Tibial nerve (tissue), 4 donors: ENCODE measurements around the gene MCHR2.

Experiments
- EP300 ChIP-seq, 2 donors: sonication (generic); formaldehyde crosslinking; IDR thresholded peaks; one replicate each; pipeline ENCODE4 v1.6.1; 2017; ENCODE audit warnings: antibody characterized with exemption in 2 of 2, mild to moderate bottlenecking in 1 of 2
- POLR2A ChIP-seq, 2 donors: fragments of 450-650 bp; IDR thresholded peaks; one replicate each; pipeline ENCODE4 v1.6.1; 2017; ENCODE audit warnings: antibody characterized with exemption in 2 of 2, mild to moderate bottlenecking in 2 of 2, moderate library complexity in 2 of 2
- TF ChIP-seq, protein P1 (sequence below), 5 experiments: fragments of 200-600 bp in 3 of 5; fragments of 450-650 bp in 2 of 5; sonication (generic) in 3 of 5; IDR thresholded peaks; one replicate each; pipeline ENCODE4 v1.5.1; 2016 to 2019; ENCODE audit warnings: antibody characterized with exemption in 5 of 5, mild to moderate bottlenecking in 3 of 5, moderate library complexity in 2 of 5

DNA sequence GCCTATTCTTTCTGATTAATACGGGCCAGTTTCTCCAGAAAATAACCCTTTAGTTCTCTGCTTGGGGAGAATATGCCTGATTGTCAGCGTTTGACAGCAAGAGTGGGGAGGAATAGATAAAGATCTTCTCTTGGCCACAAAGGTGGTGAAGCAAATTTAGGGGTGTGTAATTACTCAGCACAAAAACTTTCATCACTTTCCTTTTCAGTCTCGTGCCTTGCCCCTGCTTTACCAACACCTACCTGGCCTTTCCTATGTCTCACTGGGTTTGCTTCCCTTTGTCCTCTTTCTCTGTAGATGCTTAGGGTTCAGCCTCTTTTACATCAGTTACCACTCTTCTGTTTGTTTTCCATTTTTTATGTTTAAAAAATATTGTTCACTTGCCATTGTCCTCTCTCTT is 99.2 kb downstream of the MCHR2 start:
- TF ChIP-seq POLR2A (IDR thresholded peaks at IDR 0.05): no peak
- TF ChIP-seq, protein P1, sequence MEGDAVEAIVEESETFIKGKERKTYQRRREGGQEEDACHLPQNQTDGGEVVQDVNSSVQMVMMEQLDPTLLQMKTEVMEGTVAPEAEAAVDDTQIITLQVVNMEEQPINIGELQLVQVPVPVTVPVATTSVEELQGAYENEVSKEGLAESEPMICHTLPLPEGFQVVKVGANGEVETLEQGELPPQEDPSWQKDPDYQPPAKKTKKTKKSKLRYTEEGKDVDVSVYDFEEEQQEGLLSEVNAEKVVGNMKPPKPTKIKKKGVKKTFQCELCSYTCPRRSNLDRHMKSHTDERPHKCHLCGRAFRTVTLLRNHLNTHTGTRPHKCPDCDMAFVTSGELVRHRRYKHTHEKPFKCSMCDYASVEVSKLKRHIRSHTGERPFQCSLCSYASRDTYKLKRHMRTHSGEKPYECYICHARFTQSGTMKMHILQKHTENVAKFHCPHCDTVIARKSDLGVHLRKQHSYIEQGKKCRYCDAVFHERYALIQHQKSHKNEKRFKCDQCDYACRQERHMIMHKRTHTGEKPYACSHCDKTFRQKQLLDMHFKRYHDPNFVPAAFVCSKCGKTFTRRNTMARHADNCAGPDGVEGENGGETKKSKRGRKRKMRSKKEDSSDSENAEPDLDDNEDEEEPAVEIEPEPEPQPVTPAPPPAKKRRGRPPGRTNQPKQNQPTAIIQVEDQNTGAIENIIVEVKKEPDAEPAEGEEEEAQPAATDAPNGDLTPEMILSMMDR (IDR thresholded peaks at IDR 0.05): no peak
- no peak for TF ChIP-seq EP300 (IDR thresholded peaks at IDR 0.05)
